ENCODE measurements around the gene HEXA.
"Not testable (repeated sequence)": the region's sequence is repeated elsewhere in the genome, so short reads cannot be mapped to it uniquely, and the experiment has no call there.

HEXA gene

DNA sequence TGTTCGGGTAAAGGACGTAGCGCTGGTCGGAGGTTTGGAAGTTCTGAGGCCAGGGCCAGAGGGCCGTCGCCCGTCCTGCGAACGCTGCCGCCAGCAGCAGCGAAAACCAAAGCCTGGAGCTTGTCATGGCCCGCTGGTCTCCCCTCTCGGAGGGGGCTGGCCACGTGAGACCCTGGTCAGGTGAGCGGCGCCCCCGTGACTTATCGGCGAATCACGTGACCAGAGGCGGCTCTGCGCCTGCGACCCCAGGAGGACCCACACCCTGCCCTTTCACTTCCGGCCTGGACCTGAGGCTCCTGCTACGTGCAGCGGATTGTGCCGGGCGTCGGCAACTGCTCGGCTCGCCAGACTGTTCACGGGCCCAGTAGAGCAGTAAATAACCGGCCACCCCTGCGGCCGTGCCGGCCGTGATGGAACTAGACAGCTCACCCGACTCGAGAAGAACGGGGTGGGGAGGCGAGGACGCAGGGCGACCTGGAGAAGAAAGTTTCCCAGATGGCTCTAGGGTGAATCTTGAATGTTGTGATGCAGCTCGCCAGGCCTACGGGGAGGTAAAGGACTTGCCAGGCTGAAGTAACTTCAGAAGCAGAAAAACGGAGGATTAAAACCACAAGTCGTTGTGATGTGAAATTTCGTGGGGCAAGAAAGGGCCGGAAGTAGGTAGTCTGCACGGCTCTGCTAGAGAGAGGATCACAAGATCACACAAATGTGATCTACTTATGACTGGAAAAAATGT is at the start of gene HEXA:
Gene HEXA, minus strand, starts transcription at position 169 of the 736 bp plus-strand sequence. Its CDS starts 42 bp downstream, at position 127.
- DNase-seq (ENCODE audit: low spot score) = peak; percentile 97
- TF ChIP-seq, protein P1, sequence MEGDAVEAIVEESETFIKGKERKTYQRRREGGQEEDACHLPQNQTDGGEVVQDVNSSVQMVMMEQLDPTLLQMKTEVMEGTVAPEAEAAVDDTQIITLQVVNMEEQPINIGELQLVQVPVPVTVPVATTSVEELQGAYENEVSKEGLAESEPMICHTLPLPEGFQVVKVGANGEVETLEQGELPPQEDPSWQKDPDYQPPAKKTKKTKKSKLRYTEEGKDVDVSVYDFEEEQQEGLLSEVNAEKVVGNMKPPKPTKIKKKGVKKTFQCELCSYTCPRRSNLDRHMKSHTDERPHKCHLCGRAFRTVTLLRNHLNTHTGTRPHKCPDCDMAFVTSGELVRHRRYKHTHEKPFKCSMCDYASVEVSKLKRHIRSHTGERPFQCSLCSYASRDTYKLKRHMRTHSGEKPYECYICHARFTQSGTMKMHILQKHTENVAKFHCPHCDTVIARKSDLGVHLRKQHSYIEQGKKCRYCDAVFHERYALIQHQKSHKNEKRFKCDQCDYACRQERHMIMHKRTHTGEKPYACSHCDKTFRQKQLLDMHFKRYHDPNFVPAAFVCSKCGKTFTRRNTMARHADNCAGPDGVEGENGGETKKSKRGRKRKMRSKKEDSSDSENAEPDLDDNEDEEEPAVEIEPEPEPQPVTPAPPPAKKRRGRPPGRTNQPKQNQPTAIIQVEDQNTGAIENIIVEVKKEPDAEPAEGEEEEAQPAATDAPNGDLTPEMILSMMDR (IDR thresholded peaks at IDR 0.05) = no peak
- peak within 1 kb of the TSS; percentile 85 to 88 for H3K27ac ChIP-seq
- peak within 1 kb of the TSS; percentile 87 for H3K4me3 ChIP-seq

- H3K4me3 ChIP-seq = no peak overlapping the region
- H3K27ac ChIP-seq = no peak overlapping the region
- TF ChIP-seq, protein P1 (IDR thresholded peaks at IDR 0.05) = no peak
- no peak for DNase-seq (ENCODE audit: low spot score)
Measured at GRCh38 chr15:72423256-72423655, 47.4 kb upstream of the HEXA start.

GRCh38 chr15:72421484-72421883 is 45.7 kb upstream of the HEXA start:
- no peak overlapping the region for H3K27ac ChIP-seq
- TF ChIP-seq, protein P1 (IDR thresholded peaks at IDR 0.05) = no peak
- H3K4me3 ChIP-seq = no peak overlapping the region
- no peak for DNase-seq (ENCODE audit: low spot score)

DNA sequence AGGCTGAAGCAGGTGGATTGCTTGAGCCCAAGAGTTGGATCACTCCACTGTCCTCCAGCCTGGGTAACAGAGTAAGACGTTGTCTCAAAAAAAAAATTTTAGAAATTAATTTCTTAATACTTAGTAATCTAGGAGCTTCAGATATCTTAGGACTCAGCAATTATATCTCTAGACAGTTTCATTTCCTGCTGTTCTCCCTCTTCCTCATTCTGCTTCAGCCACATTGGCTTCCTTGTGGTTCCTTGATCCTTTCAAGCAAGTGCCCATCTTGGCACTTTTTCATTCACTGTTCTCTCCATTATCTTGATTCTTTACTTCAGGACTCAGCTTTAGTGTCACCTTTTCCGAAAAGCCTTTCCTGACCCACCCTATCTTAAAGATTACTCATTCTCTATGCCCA is 44.8 kb upstream of the HEXA start:
- H3K4me3 ChIP-seq = no peak overlapping the region
- TF ChIP-seq, protein P1 (IDR thresholded peaks at IDR 0.05) = no peak
- no peak for DNase-seq (ENCODE audit: low spot score)
- H3K27ac ChIP-seq = no peak overlapping the region

DNA sequence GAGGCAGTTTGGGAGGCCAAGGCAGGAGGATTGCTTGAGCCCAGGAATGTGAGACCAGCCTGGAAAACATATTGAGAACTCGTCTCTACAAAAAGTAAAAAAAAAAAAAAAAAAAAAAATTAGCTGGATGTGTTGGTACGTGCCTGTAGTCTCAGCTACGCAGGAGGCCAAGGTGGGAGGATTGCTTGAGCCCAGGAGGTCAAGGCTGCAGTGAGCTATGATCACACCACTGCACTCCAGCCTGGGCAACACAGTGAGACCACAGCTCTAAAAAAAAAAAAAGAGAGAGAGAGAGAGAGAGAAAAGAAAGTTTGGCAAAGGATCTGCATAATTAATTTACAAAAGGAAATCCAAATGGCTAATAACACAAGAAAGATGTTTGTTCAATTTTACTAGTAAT is 44.0 kb upstream of the HEXA start:
- not testable (repeated sequence) for H3K27ac ChIP-seq; DNase-seq (ENCODE audit: low spot score); H3K4me3 ChIP-seq

DNA sequence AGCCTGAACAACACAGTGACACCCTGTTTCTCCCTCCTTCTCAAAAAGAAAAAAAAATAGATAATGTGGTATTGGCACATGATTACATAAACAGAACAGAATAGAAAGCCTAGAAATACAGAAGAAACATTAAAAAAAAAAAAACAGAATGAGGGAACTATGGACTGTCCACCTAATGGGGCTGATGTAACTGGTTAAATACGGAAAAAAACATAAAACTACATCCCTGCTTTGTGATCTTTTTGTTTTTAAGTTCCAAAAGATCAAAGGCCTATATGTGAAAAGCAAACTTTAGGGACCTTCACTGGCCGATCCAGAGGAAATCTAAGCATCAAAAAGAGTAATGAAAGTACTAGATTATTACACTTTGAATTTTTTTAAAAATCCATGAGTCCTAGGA is 39.5 kb upstream of the HEXA start:
- TF ChIP-seq, protein P1 (IDR thresholded peaks at IDR 0.05) = no peak
- H3K27ac ChIP-seq = no peak overlapping the region
- DNase-seq (ENCODE audit: low spot score) = no peak
- H3K4me3 ChIP-seq = no peak overlapping the region

- not testable (repeated sequence) for H3K27ac ChIP-seq; H3K4me3 ChIP-seq; DNase-seq (ENCODE audit: low spot score)
Measured at GRCh38 chr15:72413337-72413736, 37.5 kb upstream of the HEXA start.

DNA sequence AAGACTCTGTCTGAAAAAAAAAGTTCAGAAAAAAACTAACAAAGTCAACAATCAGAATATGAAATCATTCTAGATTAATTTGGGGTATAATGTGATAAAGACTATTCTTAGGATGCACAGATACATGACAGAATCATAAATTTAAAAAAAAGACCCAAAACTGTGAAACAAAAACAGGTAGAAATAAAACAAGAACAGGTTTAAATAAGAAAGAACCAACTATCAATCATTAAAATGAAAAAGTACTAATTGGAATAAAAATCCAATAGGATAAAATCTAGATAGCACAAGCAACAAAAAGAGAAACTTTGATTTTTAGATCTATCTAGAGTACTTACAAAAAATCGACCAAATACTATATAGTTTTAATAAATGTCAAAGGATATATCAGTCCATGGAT is 35.7 kb upstream of the HEXA start:
- H3K27ac ChIP-seq = no peak overlapping the region
- no peak for DNase-seq (ENCODE audit: low spot score)
- TF ChIP-seq, protein P1 (IDR thresholded peaks at IDR 0.05) = no peak
- no peak overlapping the region for H3K4me3 ChIP-seq
